Endothelial cell of umbilical vein (primary cell): ENCODE results near the gene AMZ1.

Experiments used
- EZH2 ChIP-seq: IDR thresholded peaks from 2 replicates; pipeline ENCODE4 v1.6.1; 2012; ENCODE audit warnings: borderline replicate concordance, low read depth, mild to moderate bottlenecking, moderate library complexity, low read length, inconsistent platforms; ENCODE audit not compliant: severe bottlenecking
- FOS ChIP-seq: IDR thresholded peaks from 2 replicates; pipeline ENCODE4 v1.6.1; 2011; ENCODE audit warnings: mild to moderate bottlenecking, low read length, moderate library complexity, borderline replicate concordance; ENCODE audit not compliant: insufficient read depth
- GATA2 ChIP-seq: IDR thresholded peaks from 2 replicates; pipeline ENCODE4 v1.7.0; 2011; ENCODE audit warnings: low read depth, mild to moderate bottlenecking, moderate library complexity, mixed read lengths, low read length; ENCODE audit not compliant: insufficient read length, insufficient read depth
- JUN ChIP-seq: IDR thresholded peaks from 2 replicates; pipeline ENCODE4 v1.6.1; 2011; ENCODE audit warnings: borderline replicate concordance, low read depth; ENCODE audit not compliant: insufficient read length, insufficient read depth
- POLR2A ChIP-seq: IDR thresholded peaks from 2 replicates; pipeline ENCODE4 v1.6.1; 2012; ENCODE audit warnings: low read depth, mild to moderate bottlenecking, control low read depth, low read length
- POLR2AphosphoS5 ChIP-seq: IDR thresholded peaks from 2 replicates; pipeline ENCODE4 v1.6.1; 2012; ENCODE audit warnings: low read depth, mild to moderate bottlenecking, control low read depth, low read length, moderate library complexity; ENCODE audit not compliant: insufficient read depth
- TF ChIP-seq, protein P1 (sequence below), 2 donors: IDR thresholded peaks; 1 replicate in 1 of 2; 2 replicates in 1 of 2; pipeline ENCODE4 v1.5.1; 2011; ENCODE audit warnings: low read length in 2 of 2, mild to moderate bottlenecking in 2 of 2, moderate library complexity in 2 of 2, control low read depth in 1 of 2, inconsistent platforms in 1 of 2, low read depth in 1 of 2; ENCODE audit not compliant: insufficient read depth in 1 of 2; ENCODE audit errors: extremely low read depth in 1 of 2
- TF ChIP-seq, protein P2 (sequence below): IDR thresholded peaks from 2 replicates; pipeline ENCODE4 v1.6.1; 2011; ENCODE audit not compliant: insufficient read depth, insufficient read length

DNA sequence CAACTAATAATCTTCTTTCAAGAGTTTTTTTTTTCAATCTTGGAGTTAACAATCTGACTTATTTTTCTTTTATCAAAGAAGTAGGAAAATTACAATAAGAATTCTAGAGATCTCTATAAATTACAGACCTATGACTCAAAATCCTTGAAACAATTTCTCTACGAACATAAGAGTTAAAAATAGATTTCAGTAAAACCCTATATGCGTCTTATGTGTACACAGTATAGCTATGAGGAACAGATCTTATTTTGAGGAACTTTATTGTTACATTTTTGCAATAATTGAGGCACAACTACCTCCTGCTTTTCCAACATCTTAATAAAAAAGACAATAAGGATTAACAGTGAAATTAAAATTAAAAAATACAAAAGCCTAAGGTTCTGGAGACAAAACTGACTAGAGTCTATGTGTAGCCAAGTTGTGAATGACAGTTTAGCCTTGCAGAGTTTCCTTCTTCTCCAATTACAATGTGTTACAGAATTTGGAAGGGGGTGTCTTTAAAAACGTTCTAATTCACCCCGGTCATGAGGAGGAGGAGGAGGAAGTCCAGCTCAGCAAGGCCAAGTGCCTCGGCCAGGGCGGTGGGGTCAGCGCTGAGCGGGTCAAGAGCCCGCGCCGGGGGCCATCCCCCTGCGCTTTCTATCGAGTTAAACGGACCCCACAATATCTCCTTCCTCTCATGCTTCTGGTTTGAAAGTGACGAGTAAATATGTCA lies 40.5 kb downstream of the AMZ1 start:
- TF ChIP-seq POLR2AphosphoS5 = no peak
- TF ChIP-seq, protein P1, sequence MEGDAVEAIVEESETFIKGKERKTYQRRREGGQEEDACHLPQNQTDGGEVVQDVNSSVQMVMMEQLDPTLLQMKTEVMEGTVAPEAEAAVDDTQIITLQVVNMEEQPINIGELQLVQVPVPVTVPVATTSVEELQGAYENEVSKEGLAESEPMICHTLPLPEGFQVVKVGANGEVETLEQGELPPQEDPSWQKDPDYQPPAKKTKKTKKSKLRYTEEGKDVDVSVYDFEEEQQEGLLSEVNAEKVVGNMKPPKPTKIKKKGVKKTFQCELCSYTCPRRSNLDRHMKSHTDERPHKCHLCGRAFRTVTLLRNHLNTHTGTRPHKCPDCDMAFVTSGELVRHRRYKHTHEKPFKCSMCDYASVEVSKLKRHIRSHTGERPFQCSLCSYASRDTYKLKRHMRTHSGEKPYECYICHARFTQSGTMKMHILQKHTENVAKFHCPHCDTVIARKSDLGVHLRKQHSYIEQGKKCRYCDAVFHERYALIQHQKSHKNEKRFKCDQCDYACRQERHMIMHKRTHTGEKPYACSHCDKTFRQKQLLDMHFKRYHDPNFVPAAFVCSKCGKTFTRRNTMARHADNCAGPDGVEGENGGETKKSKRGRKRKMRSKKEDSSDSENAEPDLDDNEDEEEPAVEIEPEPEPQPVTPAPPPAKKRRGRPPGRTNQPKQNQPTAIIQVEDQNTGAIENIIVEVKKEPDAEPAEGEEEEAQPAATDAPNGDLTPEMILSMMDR (IDR thresholded peaks at IDR 0.05; ENCODE audit: extremely low read depth in 1 of 2, insufficient read depth in 1 of 2, low read depth in 1 of 2, low read length in 2 of 2) = no peak
- TF ChIP-seq, protein P2, sequence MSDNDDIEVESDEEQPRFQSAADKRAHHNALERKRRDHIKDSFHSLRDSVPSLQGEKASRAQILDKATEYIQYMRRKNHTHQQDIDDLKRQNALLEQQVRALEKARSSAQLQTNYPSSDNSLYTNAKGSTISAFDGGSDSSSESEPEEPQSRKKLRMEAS = no peak
- TF ChIP-seq GATA2 = no peak
- no peak for TF ChIP-seq POLR2A
- no peak for TF ChIP-seq EZH2
- no peak for TF ChIP-seq JUN
- no peak for TF ChIP-seq FOS
